Ramos (cell line): ENCODE measurements around the gene LMO3.
"Not testable (repeated sequence)": the region's sequence is repeated elsewhere in the genome, so short reads cannot be mapped to it uniquely, and the experiment has no call there.

ENCODE experiments used
- in situ Hi-C: fragments of 300-500 bp; cut with MboI; formaldehyde crosslinking; loops from one replicate; pipeline ENCODE4 v1.14.3; 2022; ENCODE audit warnings: low sequenced_read_pairs; ENCODE audit not compliant: unreplicated experiment

The LMO3 gene

DNA sequence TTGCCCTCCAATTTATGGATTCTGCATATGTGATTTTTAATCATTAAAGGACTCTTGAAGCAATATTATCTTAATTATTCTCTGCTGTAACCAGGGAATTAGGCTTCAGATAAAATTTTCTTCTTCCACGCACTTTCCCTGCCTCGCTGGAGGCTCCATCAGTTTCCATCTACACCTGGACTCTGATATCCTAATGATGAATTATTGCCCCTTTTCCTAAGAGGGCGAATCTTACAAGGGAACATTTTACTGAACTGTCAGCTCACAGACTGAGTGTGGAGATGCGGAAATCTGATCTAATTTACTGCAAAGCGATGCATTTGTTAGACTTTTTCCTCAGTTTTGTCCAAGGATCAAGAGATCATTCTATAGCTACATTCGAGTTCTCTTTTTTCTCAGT lies 43.0 kb downstream of the LMO3 start:
- in situ Hi-C loops = no loop called here

DNA sequence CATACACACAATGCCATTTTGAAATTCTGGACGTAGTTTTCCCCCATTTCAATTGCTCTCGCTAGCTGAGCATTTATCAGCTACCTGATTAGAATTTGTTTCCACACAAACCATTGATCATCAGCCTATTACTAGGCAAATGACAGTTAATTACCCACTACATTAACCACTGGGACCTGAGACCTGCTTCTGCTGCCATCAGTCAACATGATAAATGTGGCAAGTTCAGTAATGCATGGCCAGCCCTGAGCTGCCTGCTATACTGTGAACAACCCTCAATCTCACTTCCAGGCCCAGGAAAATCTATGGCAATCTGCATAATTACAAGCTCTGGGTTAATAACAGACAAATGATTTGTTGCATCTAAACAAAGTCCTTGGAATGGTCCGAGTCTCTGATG lies 43.5 kb downstream of the LMO3 start:
- in situ Hi-C loops = no loop called here

DNA sequence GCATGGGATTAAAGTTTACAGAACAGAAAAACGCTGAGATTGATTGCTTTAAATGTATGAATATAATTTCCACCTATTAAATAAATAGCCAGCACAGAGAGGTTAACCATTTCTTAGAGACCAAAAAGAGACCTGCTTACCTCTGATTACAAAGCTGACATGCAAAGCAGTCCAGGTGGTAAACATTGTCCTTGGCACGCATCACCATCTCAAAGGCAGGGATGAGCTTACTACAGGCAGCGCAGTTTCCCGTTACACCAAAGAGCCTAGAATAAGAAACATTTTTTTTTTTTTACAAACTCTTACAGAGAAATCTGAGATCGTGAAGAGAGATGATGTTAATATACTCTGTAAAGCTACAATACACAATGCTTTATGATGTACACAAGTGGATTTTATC lies 45.7 kb downstream of the LMO3 start:
- in situ Hi-C loops = no loop called here

DNA sequence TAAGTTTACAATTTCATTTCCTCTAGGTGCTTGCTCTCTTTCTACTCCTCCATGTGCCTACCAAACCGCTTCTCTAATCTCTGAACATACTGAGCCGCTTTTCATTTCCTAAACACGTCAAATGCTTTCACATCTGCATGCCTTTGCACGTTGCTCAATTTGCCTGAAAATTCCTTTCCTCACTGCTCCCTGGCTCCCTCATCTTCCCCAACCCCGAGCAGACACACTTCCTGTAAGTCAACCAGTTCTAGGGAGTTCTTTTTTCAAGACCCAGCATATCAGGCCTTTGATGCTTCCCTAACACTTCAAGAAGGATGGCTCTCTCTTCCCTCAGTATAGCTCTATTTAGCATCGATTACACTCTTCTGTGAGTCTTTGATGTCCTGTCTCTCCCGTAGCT lies 50.3 kb downstream of the LMO3 start:
- in situ Hi-C loops = no loop called here

DNA sequence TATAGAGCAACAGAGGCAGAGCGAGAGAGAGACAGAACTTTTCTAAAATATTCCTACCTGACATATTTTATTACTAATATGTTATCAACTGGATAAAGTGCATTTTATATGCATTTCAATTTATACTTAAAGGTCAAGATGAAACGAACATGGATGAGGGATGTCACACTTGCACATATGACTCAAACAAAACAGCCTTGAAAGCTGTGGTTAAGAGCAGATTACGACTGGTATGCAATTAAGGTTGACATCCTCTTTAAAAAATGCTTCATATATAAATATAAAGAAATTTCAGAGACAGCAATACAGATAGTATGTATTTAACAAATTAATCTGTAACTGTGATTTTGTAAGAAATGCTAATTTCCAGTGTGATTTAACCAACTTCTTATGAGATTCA lies 52.5 kb downstream of the LMO3 start:
- in situ Hi-C loops = no loop called here

DNA sequence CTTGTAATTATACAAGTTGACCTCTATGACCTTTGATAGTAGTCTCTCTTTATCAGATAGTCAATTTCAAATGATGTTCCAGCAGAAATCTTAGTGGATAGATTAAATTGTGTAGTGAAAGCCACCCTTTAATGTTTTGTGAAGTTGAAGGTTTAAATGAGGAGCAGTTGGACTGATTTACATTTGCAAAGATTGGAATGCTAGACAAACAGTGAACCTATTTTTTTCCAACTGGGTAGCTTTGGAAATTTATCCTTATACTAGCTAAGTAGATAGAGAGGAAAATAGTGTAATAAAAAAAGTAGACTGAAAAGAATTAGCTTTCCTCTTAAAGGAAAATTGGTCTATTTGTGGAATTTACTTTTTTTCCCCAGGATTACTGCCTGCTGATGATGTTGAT lies 53.7 kb downstream of the LMO3 start:
- in situ Hi-C loops = no loop called here

DNA sequence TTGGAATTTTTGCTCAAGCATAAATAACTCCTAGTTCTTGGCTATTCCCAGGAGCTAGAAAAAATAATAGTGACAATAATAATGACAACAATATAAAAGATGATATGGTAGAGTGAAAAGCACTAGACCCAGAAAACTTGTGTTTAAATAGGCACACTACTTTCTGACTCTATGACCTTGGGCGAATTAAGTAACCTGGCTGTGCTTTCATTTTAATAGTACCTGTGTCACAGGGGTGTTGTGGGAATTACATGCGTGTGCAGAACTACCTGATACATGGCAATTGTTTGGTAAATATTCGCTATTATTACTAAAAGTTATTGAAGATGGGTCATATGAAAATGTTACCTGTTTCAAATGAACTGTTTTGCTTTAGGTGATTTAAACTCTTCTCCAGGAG lies 60.1 kb downstream of the LMO3 start:
- in situ Hi-C loops = no loop called here

DNA sequence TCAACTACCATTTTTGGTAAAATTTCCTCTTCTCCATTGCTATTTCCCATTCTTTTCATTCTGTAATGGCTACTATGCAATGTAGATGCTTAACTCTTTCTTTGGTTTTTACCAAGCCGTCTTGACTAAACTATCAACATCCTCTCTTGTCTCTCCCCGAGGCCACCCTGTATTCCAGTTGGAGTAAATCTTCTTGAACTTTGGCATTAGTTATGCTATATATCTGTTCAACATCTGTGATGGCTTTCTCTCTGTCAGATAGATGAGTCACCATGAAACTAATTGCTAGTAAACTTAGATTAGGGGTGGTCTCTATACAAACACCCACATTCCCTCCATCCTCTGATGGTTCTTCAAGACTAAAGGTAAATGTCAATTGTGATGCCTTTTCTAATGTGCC lies 63.4 kb downstream of the LMO3 start:
- in situ Hi-C loops = no loop called here

DNA sequence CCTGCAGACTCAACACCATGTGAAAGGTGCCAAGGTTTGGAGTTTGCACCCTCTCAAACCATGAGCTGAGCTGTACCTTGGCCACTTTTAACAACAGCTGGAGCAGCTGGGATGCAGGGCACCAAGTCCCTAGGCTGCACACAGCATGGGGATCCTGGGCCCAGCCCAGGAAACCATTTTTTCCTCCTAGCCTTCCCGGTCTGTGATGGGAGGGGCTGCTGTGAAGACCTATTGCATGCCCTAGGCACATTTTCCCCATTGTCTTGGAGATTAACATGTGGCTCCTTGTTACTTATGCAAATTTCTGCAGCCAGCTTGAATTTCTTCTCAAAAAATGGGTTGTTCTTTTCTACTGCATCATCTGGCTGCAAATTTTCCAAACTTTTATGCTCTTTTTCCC lies 68.3 kb downstream of the LMO3 start:
- in situ Hi-C loops = not testable (repeated sequence)

DNA sequence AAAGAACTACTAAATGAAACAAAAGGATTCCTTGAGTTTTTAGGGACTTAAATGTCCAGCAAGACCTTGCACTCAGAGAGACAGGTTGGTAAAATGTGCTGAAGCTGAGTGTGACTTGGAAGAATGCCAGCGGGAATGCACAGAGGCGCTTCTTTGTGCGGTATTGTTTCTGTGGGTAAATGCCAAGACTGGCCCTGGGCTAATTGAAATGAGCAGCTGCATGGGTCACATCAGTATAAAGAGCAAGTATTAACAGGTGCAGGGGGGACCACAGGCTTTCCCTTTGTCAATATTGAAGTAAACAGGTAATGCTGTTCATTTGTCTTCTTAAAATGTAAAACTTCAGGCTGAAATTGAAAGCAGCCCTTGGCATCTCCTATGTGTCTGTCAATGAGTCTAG lies 74.3 kb downstream of the LMO3 start:
- in situ Hi-C loops = no loop called here

DNA sequence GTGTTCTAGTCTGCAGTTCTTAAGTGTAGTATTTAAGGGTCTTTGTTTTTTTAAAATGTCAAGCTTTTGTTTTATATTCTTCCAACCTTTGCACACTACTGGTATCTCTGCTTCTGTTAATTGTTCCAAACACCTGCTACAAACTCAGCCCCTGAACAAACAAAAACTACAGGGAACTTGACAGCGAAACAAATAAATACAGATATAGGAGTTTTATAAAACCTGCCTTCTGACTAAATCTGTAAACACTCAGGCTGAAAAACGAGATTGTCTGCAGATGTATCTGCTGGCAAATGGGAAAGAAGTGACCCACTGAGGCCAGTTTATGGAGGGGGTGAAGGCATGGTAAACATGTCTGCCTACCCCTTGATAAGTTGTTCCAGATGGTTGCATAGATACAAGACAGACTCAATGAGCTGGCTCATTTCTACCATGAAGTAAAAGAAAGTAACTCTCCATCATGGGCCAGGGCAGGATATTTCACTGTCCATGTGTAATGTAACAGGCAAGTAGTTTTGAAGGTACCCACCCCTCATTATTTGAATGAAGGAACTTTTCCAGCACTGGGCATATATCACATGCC lies 75.6 kb downstream of the LMO3 start:
- in situ Hi-C loops = no loop called here

DNA sequence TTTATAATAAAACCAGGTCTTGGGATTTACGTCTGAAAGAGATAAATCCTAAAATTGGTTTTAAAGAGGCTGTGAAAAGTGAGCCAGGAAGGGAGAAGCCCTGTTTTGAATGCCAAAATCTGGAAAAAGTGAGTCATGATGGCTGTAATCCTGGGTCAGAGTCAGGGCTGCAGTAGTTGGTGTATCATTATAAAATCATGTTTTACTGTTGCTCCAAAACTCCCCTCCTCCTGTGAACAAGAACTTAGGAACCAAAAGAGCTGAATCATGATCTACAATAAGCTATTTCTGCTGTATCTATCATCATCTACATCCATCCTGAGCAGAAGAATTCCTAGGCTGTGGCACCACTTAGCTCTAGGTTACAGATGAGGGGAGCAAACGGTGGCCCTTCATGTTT lies 79.3 kb downstream of the LMO3 start:
- in situ Hi-C loops = no loop called here

DNA sequence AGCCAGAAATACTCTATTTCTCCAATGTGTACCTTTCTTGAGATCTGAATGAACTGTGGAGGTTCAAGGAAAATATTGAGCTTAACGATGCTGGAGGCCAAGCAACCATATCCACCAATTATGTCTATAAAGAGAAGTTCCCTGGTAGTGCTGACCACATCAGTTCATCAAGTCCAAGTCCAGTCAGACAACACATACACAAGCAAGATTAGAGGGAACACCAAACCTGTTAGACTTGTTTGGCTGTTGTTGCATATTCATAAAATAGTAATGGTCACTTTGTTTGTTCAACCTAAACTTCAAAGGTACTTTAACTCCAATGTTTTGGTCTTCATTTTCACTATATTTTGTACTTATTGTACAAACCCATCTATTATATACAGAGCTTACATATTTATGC lies 81.6 kb downstream of the LMO3 start:
- in situ Hi-C loops = no loop called here

DNA sequence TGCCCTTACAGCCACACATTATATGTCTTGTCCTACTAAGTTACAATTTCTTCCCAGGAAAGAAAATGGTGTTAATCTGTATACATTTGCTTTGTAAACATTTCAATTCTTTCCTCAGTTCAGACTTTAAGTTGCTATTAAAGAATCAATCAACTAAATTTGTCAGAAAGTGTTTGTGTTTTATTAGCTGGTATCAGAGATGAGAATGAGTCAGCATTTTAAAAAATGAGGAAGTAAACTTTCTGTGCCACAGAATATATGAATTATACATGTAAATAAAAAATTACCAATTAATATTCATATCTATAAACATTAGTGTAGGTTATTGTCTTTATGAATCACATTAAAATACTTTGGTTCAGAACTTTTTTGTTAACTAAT lies 82.0 kb downstream of the LMO3 start:
- in situ Hi-C loops = no loop called here

DNA sequence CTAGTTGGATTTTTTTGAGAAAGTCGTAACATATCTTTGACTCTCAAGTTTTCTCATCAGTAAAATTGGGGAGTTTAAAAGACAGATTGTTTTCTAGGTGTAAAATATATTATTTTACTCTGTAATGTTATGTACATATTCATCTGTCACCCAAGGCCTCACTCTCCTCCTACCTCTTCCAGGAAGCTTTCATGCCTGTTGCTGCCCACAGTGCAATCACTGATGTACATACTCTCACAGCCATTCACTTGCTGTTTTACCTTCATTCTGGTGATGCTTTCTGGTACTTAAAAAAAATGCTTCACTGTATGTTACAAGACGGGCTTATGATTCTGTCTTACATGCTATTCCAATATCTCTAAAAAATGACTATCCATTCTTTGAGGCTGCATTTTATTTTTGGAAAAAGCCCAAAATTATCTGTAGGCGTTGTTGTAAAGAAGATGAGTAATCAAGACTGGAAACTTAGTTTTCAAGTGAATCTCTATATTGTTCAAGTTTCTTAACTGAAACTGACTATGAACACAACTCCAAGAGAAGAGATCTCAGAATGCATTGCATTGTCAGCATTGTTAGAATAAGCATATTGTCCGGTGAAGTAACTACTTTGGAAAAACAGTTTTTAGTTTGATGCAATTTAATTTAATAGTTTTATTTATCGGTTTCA lies 82.5 kb downstream of the LMO3 start:
- in situ Hi-C loops = no loop called here

DNA sequence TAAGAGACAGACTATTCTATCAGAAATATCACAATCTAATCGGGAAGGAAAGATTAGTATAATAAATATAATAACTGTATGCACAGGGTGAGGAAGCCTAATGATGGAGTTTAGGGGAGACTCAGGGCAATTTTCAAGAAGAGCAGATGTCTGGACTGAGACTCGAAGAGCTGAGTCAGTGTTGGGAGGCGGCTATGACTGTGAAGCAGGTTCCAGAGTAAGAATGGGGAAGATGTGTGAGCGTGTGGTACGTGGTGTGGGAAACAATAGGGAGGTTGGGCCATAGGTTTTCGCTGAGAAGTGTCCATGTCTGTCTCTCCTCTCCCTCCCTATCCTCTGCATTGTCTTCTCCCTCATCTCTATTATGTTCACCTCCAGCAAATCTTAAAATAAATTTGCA lies 85.6 kb downstream of the LMO3 start:
- in situ Hi-C loops = no loop called here

DNA sequence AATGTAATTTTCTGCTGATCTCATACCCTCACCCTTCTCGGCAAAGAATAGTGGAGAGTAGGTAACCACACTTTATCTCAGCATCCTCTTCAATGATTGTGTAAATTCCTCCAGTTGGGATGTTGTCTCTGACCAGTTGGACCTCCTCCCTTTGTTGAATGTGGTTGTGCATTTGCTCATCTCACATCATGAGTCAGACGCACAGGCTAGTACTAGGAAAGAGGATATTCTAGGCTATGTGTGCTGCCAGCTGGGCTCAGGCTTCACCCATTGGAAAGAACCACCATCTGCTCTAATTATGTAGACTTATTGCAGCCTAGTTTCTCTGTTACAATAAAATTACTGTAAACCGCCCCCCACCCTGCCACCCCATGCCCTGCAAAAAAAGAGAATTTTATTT lies 90.3 kb downstream of the LMO3 start:
- in situ Hi-C loops = no loop called here

DNA sequence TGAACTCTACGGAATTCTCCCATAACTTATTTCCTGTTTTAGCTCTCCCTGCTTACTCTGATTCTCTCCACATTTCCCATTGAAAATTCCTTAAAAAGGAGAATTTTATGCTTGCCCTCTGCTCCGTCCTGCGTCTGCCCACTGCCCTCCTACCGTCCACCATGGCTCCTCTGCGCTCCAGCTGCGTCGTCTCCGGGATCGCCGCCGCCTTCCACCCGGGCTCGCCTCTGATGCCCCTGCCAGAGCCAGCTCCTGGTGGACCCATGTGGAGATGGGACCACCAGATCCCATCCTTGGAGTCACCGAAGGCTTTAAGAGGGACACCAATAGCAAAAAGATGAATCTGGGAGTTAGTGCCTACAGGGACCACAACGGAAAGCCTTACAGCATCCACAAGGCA lies 92.7 kb downstream of the LMO3 start:
- in situ Hi-C loops = no loop called here

DNA sequence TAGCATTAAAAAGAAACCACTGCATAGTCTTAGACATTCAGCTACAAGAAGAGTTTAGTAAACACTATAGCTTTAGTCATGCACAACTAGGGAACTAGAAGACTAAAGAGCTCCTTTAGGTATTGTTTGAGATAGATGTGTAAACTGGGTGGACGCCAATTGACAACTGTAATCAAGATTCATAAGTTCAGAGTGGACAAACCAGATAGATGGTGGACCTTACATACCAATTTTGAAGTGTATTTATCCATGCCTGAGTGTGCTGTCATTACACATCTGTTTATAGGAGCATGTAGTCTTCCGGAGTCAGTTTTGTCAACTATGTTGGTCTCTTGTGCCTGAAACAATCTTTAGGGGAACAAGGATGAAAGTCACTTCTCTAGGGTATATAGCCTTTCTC lies 96.6 kb downstream of the LMO3 start:
- in situ Hi-C loops = no loop called here

DNA sequence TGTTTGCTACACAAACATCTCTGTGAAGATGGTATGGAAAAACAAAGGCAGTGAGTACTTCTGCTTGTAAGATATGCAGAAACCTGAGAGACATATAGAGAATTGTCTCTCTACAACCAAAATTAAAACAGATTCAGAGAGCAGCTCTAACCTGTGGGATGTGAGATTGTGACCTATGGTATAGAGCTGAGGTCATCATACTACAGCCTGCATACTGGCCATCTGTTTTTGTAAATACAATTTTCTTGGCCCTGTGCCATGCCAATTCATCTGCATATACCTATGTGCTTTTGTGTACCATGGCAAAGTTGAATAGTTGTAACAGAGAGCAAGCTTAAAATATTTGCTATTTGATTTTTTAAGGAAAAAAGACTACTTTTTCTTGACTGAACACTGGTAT lies 99.6 kb downstream of the LMO3 start:
- in situ Hi-C loops = no loop called here

DNA sequence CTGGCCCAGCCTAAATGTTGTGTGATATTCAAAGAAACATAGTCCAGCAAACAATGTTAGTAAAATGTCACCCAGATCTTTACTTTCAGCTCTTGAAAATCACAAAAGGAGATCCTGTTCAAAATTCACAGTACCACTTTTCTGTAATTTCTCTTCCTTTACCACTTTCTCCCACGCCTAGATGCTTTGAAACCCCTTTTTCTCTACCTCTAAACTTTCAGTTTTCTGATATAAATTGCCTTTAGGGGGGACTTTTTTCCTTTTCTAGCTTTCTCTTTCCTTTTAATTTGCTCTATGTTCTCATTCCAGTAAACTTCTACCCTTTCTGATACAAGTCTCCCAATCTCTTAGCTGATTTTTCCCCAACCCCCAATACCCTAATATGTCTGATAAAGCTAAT lies 101.8 kb downstream of the LMO3 start:
- in situ Hi-C loops = no loop called here

DNA sequence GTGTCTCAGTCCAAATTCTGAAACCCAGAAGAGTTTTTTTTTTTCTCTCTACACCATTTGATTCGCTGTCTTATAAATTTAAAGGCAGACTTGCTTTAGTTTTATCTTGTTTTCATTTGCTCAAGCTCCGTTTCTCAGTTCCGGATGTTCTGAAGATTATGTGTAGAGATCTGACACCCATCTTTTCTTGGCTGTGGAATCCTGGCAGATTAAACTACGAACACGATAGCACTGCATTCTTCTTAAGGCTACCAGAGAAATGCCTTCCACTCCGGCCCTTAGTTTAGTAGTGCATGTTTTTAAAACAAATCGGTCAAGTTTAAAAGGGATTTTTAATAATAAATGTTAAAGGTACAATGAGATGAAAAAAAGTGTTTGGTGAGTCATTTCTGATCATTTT lies 106.4 kb downstream of the LMO3 start:
- in situ Hi-C loops = no loop called here
